Activated naive CD4-positive, alpha-beta T cell treated with anti-CD3 and anti-CD28 coated beads, Interleukin-2, amount 10 ng/mL, durations not matched to agents 7 days and 5 days (primary cell): ENCODE data around the gene KDM7A.
A peak's percentile ranks its signal among the peaks of the same experiment; 100 is the strongest.
"Not testable (repeated sequence)": the region's sequence is repeated elsewhere in the genome, so short reads cannot be mapped to it uniquely, and the experiment has no call there.

Source experiments
- CTCF ChIA-PET: fragments of 350-600 bp; sonication (Branson Sonifier 250); formaldehyde crosslinking; loops from one replicate; lab custom pipeline; 2021; ENCODE audit warnings: antibody characterized with exemption; lab: Charles Lee
- DNase-seq: peaks from one replicate; pipeline ENCODE4 v3.0.0-alpha.2; 2020
- H3K27ac Mint-ChIP-seq: one replicate; pipeline ENCODE4 v1.8.0; 2021; ENCODE audit warnings: mild to moderate bottlenecking, moderate library complexity, mixed read lengths
- H3K27me3 Mint-ChIP-seq: one replicate; pipeline ENCODE4 v1.8.0; 2021; ENCODE audit warnings: mild to moderate bottlenecking, mixed read lengths
- H3K36me3 Mint-ChIP-seq: one replicate; pipeline ENCODE4 v1.8.0; 2021; ENCODE audit warnings: mixed read lengths
- H3K4me1 Mint-ChIP-seq: one replicate; pipeline ENCODE4 v1.8.0; 2021; ENCODE audit warnings: mixed read lengths
- H3K4me3 Mint-ChIP-seq: one replicate; pipeline ENCODE4 v1.8.0; 2021; ENCODE audit warnings: mild to moderate bottlenecking, moderate library complexity, mixed read lengths
- H3K9me3 Mint-ChIP-seq: one replicate; pipeline ENCODE4 v1.8.0; 2021; ENCODE audit warnings: mixed read lengths

Gene KDM7A

GRCh38 chr7:140126435-140127034, 50.2 kb downstream of the KDM7A start:
- Mint-ChIP-seq H3K4me3 (no peak overlapping the region), H3K4me1 (no peaks in the 10 kb centered on the region), H3K36me3 (peaks cover 37% of the 10 kb centered on the region), H3K27me3 (no peaks in the 10 kb centered on the region), H3K27ac (no peak overlapping the region), H3K9me3 (no peaks in the 10 kb centered on the region)
- DNase-seq = no peak
- CTCF ChIA-PET = no interaction called here

- Mint-ChIP-seq H3K27ac (no peak overlapping the region), H3K4me1 (no peaks in the 10 kb centered on the region), H3K27me3 (no peaks in the 10 kb centered on the region), H3K9me3 (no peaks in the 10 kb centered on the region), H3K4me3 (no peak overlapping the region), H3K36me3 (peaks cover 35% of the 10 kb centered on the region)
- DNase-seq = no peak
- CTCF ChIA-PET = no interaction called here
These were observed 53.8 kb downstream of the KDM7A start for GRCh38 chr7:140122965-140123364.

- CTCF ChIA-PET = no interaction called here
- Mint-ChIP-seq H3K27me3 (no peaks in the 10 kb centered on the region), H3K9me3 (no peaks in the 10 kb centered on the region), H3K4me1 (no peaks in the 10 kb centered on the region), H3K27ac (no peak overlapping the region), H3K36me3 (peaks cover 28% of the 10 kb centered on the region), H3K4me3 (no peak overlapping the region)
- no peak for DNase-seq
These were observed 55.5 kb downstream of the KDM7A start for GRCh38 chr7:140121326-140121725.

GRCh38 chr7:140114817-140115216, 62.0 kb downstream of the KDM7A start:
- DNase-seq, H3K4me1 Mint-ChIP-seq, H3K9me3 Mint-ChIP-seq, H3K4me3 Mint-ChIP-seq, H3K27ac Mint-ChIP-seq, CTCF ChIA-PET, H3K27me3 Mint-ChIP-seq: not testable (repeated sequence)
- H3K36me3 Mint-ChIP-seq = peaks cover 36% of the 10 kb centered on the region

GRCh38 chr7:140108777-140109176, 68.0 kb downstream of the KDM7A start:
- CTCF ChIA-PET = interaction anchor here (1.1 kb wide), 1 partner anchor 11 kb away, joined by 3 read pairs; no protein-coding TSS in a partner anchor
- Mint-ChIP-seq H3K4me1 (peaks cover 14% of the 10 kb centered on the region), H3K9me3 (peaks cover 16% of the 10 kb centered on the region), H3K36me3 (peaks cover 68% of the 10 kb centered on the region)
- not testable (repeated sequence) for H3K4me3 Mint-ChIP-seq, H3K27ac Mint-ChIP-seq, H3K27me3 Mint-ChIP-seq
- DNase-seq = peak; percentile 47

- CTCF ChIA-PET = no interaction called here
- H3K36me3 Mint-ChIP-seq = peaks cover 71% of the 10 kb centered on the region
- no peaks in the 10 kb centered on the region for H3K4me1 Mint-ChIP-seq
These were observed 80.3 kb downstream of the KDM7A start for GRCh38 chr7:140096459-140096858.

GRCh38 chr7:140093375-140093774, 83.4 kb downstream of the KDM7A start:
- no peak for DNase-seq
- Mint-ChIP-seq H3K9me3 (no peaks in the 10 kb centered on the region), H3K4me3 (no peak overlapping the region), H3K36me3 (peaks cover 71% of the 10 kb centered on the region), H3K4me1 (no peaks in the 10 kb centered on the region), H3K27ac (no peak overlapping the region), H3K27me3 (no peaks in the 10 kb centered on the region)
- CTCF ChIA-PET = no interaction called here

More at GRCh38 chr7:140096459-140096858, 80.3 kb downstream of the KDM7A start:
- Mint-ChIP-seq H3K9me3 (no peaks in the 10 kb centered on the region), H3K27ac (no peak overlapping the region), H3K4me3 (no peak overlapping the region), H3K27me3 (no peaks in the 10 kb centered on the region)
- no peak for DNase-seq

GRCh38 chr7:140085447-140085846, 91.3 kb downstream of the KDM7A start:
- no peak overlapping the region for H3K27ac Mint-ChIP-seq
- no peak for DNase-seq
- H3K9me3 Mint-ChIP-seq = no peaks in the 10 kb centered on the region
- CTCF ChIA-PET = no interaction called here
- H3K4me3 Mint-ChIP-seq = no peak overlapping the region
- H3K4me1 Mint-ChIP-seq = peaks cover 24% of the 10 kb centered on the region
- H3K27me3 Mint-ChIP-seq = peaks cover 4% of the 10 kb centered on the region
- H3K36me3 Mint-ChIP-seq = peaks cover 11% of the 10 kb centered on the region

- Mint-ChIP-seq H3K4me3 (peak overlapping the region; percentile 3), H3K27me3 (peaks cover 8% of the 10 kb centered on the region), H3K9me3 (no peaks in the 10 kb centered on the region), H3K4me1 (peaks cover 24% of the 10 kb centered on the region), H3K36me3 (peaks cover 9% of the 10 kb centered on the region), H3K27ac (peak overlapping the region; percentile 21)
- peak; percentile 68 for DNase-seq
- CTCF ChIA-PET = no interaction called here
These were observed 91.8 kb downstream of the KDM7A start for GRCh38 chr7:140084972-140085371.

GRCh38 chr7:140084142-140084655, 92.6 kb downstream of the KDM7A start:
- DNase-seq = no peak
- Mint-ChIP-seq H3K27me3 (peaks cover 11% of the 10 kb centered on the region), H3K36me3 (peaks cover 7% of the 10 kb centered on the region), H3K4me1 (peaks cover 24% of the 10 kb centered on the region), H3K4me3 (no peak overlapping the region), H3K27ac (no peak overlapping the region), H3K9me3 (no peaks in the 10 kb centered on the region)
- CTCF ChIA-PET = no interaction called here

GRCh38 chr7:140082770-140083169, 94.0 kb downstream of the KDM7A start:
- Mint-ChIP-seq H3K4me1 (peaks cover 27% of the 10 kb centered on the region), H3K4me3 (no peak overlapping the region), H3K27ac (no peak overlapping the region), H3K27me3 (peaks cover 15% of the 10 kb centered on the region), H3K9me3 (no peaks in the 10 kb centered on the region), H3K36me3 (peaks cover 3% of the 10 kb centered on the region)
- DNase-seq = no peak
- CTCF ChIA-PET = no interaction called here

- Mint-ChIP-seq H3K4me3 (no peak overlapping the region), H3K9me3 (no peaks in the 10 kb centered on the region), H3K36me3 (no peaks in the 10 kb centered on the region), H3K27ac (no peak overlapping the region), H3K27me3 (peaks cover 20% of the 10 kb centered on the region), H3K4me1 (peaks cover 27% of the 10 kb centered on the region)
- DNase-seq = no peak
- CTCF ChIA-PET = no interaction called here
These were observed 94.9 kb downstream of the KDM7A start for GRCh38 chr7:140081774-140082425.

GRCh38 chr7:140080919-140081318, 95.9 kb downstream of the KDM7A start:
- no peak overlapping the region for H3K27ac Mint-ChIP-seq

GRCh38 chr7:140079121-140079536, 97.7 kb downstream of the KDM7A start:
- H3K4me3 Mint-ChIP-seq = no peak overlapping the region
- H3K4me1 Mint-ChIP-seq = peaks cover 13% of the 10 kb centered on the region
- CTCF ChIA-PET = interaction anchor here (0.6 kb wide), 1 partner anchor 135 kb away, joined by 4 read pairs; no protein-coding TSS in a partner anchor
- H3K36me3 Mint-ChIP-seq = no peaks in the 10 kb centered on the region
- H3K27ac Mint-ChIP-seq = no peak overlapping the region
- peaks cover 21% of the 10 kb centered on the region for H3K27me3 Mint-ChIP-seq
- H3K9me3 Mint-ChIP-seq = no peaks in the 10 kb centered on the region
- DNase-seq = no peak

More at GRCh38 chr7:140080919-140081318, 95.9 kb downstream of the KDM7A start:
- Mint-ChIP-seq H3K4me1 (peaks cover 25% of the 10 kb centered on the region), H3K36me3 (no peaks in the 10 kb centered on the region), H3K4me3 (no peak overlapping the region), H3K27me3 (peaks cover 21% of the 10 kb centered on the region), H3K9me3 (no peaks in the 10 kb centered on the region)
- CTCF ChIA-PET = no interaction called here
- no peak for DNase-seq

GRCh38 chr7:140078392-140078791, 98.4 kb downstream of the KDM7A start:
- Mint-ChIP-seq H3K4me1 (peaks cover 6% of the 10 kb centered on the region), H3K36me3 (no peaks in the 10 kb centered on the region), H3K4me3 (no peak overlapping the region), H3K27me3 (peaks cover 21% of the 10 kb centered on the region), H3K9me3 (no peaks in the 10 kb centered on the region), H3K27ac (no peak overlapping the region)
- DNase-seq = no peak
- CTCF ChIA-PET = interaction anchor here (0.6 kb wide), 1 partner anchor 253 kb away, joined by 4 read pairs; no protein-coding TSS in a partner anchor
